GM12878 (cell line): ENCODE measurements around the gene AGBL1.

Source experiments
- CBFB ChIP-seq: IDR thresholded peaks from 2 replicates; pipeline ENCODE4 v1.6.1; 2016; ENCODE audit warnings: antibody characterized with exemption, low read depth
- CTCF ChIP-seq, 3 experiments: IDR thresholded peaks in 2 of 3; conservative IDR thresholded peaks in 1 of 3; 2 replicates each; pipeline ENCODE4 v1.5.1; 2011; ENCODE audit warnings: low read depth in 3 of 3, low read length in 3 of 3, mild to moderate bottlenecking in 3 of 3, control low read depth in 2 of 3, moderate library complexity in 2 of 3, inconsistent platforms in 1 of 3, mixed read lengths in 1 of 3; ENCODE audit not compliant: control insufficient read depth in 2 of 3, insufficient read depth in 1 of 3; ENCODE audit errors: extremely low read depth in 1 of 3
- GABPA ChIP-seq: IDR thresholded peaks from 2 replicates; pipeline ENCODE4 v1.6.1; 2014; ENCODE audit warnings: antibody characterized with exemption, low read depth, mild to moderate bottlenecking, inconsistent platforms
- IKZF2 ChIP-seq, 2 experiments: fragments of 450-650 bp; IDR thresholded peaks; 2 replicates each; pipeline ENCODE4 v1.6.1; 2017; ENCODE audit warnings: mild to moderate bottlenecking in 2 of 2, moderate library complexity in 2 of 2
- SUZ12 ChIP-seq: fragments of 200-600 bp; sonication (generic); IDR thresholded peaks from one replicate; pipeline ENCODE4 v1.6.1; 2018; ENCODE audit warnings: antibody characterized with exemption, mild to moderate bottlenecking; ENCODE audit not compliant: unreplicated experiment
- ZNF217 ChIP-seq: fragments of 450-650 bp; IDR thresholded peaks from 2 replicates; pipeline ENCODE4 v1.6.1; 2017; ENCODE audit warnings: antibody characterized with exemption, mild to moderate bottlenecking
- TF ChIP-seq, protein P1 (sequence below): fragments of 450-650 bp; formaldehyde crosslinking; IDR thresholded peaks from 2 replicates; pipeline ENCODE4 v1.5.0; 2022; ENCODE audit warnings: mild to moderate bottlenecking, missing genetic modification characterization
- TF ChIP-seq, protein P2 (sequence below): IDR thresholded peaks from 2 replicates; pipeline ENCODE4 v1.6.1; 2012; ENCODE audit warnings: improper control_type of control experiment, low read depth, low read length; ENCODE audit not compliant: insufficient replicate concordance

DNA sequence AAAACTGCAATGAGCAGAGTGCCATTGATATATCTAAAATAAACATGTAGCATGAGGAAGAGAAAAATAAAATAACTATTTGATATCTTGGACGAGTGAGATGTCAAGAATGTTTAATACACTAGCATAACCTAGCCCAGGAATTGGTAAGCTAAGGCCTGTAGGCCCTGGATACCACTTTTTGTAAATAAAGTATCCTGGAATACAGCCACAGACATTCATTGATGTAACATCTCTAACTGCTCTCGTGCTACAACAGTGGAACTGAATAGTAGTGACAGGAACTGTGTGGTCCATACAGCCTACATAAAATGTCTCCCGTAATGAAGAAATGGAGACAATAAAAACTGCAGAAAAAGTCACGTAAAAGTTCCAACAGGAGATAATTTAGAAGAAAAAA, 869.0 kb downstream of the AGBL1 start:
- TF ChIP-seq ZNF217 (no peak), CBFB (no peak), CTCF (IDR thresholded peaks at IDR 0.05 in 2 of 3, conservative IDR thresholded peaks at IDR 0.05 in 1 of 3; ENCODE audit: control insufficient read depth in 2 of 3, extremely low read depth in 1 of 3, insufficient read depth in 1 of 3, low read depth in 3 of 3, low read length in 3 of 3) (no peak), GABPA (no peak), IKZF2 (IDR thresholded peaks at IDR 0.05) (no peak), SUZ12 (no peak)
- TF ChIP-seq, protein P1, sequence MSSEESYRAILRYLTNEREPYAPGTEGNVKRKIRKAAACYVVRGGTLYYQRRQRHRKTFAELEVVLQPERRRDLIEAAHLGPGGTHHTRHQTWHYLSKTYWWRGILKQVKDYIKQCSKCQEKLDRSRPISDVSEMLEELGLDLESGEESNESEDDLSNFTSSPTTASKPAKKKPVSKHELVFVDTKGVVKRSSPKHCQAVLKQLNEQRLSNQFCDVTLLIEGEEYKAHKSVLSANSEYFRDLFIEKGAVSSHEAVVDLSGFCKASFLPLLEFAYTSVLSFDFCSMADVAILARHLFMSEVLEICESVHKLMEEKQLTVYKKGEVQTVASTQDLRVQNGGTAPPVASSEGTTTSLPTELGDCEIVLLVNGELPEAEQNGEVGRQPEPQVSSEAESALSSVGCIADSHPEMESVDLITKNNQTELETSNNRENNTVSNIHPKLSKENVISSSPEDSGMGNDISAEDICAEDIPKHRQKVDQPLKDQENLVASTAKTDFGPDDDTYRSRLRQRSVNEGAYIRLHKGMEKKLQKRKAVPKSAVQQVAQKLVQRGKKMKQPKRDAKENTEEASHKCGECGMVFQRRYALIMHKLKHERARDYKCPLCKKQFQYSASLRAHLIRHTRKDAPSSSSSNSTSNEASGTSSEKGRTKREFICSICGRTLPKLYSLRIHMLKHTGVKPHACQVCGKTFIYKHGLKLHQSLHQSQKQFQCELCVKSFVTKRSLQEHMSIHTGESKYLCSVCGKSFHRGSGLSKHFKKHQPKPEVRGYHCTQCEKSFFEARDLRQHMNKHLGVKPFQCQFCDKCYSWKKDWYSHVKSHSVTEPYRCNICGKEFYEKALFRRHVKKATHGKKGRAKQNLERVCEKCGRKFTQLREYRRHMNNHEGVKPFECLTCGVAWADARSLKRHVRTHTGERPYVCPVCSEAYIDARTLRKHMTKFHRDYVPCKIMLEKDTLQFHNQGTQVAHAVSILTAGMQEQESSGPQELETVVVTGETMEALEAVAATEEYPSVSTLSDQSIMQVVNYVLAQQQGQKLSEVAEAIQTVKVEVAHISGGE (CRISPR knock-in tag) = no peak
- TF ChIP-seq, protein P2, sequence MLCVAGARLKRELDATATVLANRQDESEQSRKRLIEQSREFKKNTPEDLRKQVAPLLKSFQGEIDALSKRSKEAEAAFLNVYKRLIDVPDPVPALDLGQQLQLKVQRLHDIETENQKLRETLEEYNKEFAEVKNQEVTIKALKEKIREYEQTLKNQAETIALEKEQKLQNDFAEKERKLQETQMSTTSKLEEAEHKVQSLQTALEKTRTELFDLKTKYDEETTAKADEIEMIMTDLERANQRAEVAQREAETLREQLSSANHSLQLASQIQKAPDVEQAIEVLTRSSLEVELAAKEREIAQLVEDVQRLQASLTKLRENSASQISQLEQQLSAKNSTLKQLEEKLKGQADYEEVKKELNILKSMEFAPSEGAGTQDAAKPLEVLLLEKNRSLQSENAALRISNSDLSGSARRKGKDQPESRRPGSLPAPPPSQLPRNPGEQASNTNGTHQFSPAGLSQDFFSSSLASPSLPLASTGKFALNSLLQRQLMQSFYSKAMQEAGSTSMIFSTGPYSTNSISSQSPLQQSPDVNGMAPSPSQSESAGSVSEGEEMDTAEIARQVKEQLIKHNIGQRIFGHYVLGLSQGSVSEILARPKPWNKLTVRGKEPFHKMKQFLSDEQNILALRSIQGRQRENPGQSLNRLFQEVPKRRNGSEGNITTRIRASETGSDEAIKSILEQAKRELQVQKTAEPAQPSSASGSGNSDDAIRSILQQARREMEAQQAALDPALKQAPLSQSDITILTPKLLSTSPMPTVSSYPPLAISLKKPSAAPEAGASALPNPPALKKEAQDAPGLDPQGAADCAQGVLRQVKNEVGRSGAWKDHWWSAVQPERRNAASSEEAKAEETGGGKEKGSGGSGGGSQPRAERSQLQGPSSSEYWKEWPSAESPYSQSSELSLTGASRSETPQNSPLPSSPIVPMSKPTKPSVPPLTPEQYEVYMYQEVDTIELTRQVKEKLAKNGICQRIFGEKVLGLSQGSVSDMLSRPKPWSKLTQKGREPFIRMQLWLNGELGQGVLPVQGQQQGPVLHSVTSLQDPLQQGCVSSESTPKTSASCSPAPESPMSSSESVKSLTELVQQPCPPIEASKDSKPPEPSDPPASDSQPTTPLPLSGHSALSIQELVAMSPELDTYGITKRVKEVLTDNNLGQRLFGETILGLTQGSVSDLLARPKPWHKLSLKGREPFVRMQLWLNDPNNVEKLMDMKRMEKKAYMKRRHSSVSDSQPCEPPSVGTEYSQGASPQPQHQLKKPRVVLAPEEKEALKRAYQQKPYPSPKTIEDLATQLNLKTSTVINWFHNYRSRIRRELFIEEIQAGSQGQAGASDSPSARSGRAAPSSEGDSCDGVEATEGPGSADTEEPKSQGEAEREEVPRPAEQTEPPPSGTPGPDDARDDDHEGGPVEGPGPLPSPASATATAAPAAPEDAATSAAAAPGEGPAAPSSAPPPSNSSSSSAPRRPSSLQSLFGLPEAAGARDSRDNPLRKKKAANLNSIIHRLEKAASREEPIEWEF = no peak
